K562 (cell line): ENCODE measurements around the gene FAM168B. TPM values are rescaled to one million over a fixed set of nuclear protein-coding genes. Genes with fewer than 3 reads are reported as not detected.
A peak's percentile ranks its signal among the peaks of the same experiment; 100 is the strongest.

Source experiments
- ATAC-seq: fragments of 200-7000 bp; cut with Tn5 transposase; 3 replicates; pipeline ENCODE4 v1.9.1; 2020; ENCODE audit warnings: moderate library complexity
- Bru-seq: library from RNA; stranded (reverse); fragments of 400-500 nt; gene quantifications from one replicate; lab custom pipeline; 2021; lab: Mats Ljungman, UMichigan
- BruChase-seq, 2 experiments: library from RNA; stranded (reverse); fragments of 400-500 nt; gene quantifications; one replicate each; lab custom pipeline; 2021; lab: Mats Ljungman, UMichigan
- BruUV-seq: library from RNA; stranded (reverse); fragments of 400-500 nt; replicated peaks from 2 replicates; lab custom pipeline; 2021; lab: Mats Ljungman, UMichigan
- CTCF ChIA-PET: fragments of 300-600 bp; formaldehyde crosslinking; extraction: SDS; loops from one replicate; lab custom pipeline; 2021; ENCODE audit warnings: low intra/inter-chr PET ratio; lab: Yijun Ruan, JAX
- POLR2A ChIA-PET: fragments of 300-600, 350-650 bp; sonication (Branson Sonifier 250); formaldehyde crosslinking; extraction: SDS; loops from one replicate; lab custom pipeline; 2021; ENCODE audit warnings: antibody characterized with exemption, inconsistent platforms; lab: Yijun Ruan, JAX
- DNase-seq, 4 experiments: peaks; one replicate each; pipeline versions ENCODE4 v3.0.0 to v3.0.0-alpha.2; 2011 to 2018; ENCODE audit warnings: low spot score in 3 of 4, mixed read lengths in 3 of 4; ENCODE audit errors: extremely low read depth in 1 of 4
- FAIRE-seq: peaks from 2 replicates; lab custom pipeline; 2011; peaks lifted over from hg19 to GRCh38; lab: Jason Lieb, UNC
- H2AFZ ChIP-seq: 2 replicates; pipeline ENCODE4 v1.6.0; 2011; ENCODE audit warnings: low read depth, low read length, control low read depth, inconsistent platforms
- H3K27ac ChIP-seq: fragments of 200-600 bp; 3 replicates; pipeline ENCODE4 v1.8.0; 2011; ENCODE audit warnings: low read depth, mild to moderate bottlenecking, control low read depth, inconsistent platforms, low read length, moderate library complexity, mixed read lengths; ENCODE audit errors: extremely low read depth
- H3K27me3 ChIP-seq, 2 experiments: fragments of 300-600 bp in 1 of 2; 2 replicates in 1 of 2; 3 replicates in 1 of 2; pipeline versions ENCODE4 v1.6.0 to v1.8.0; 2011; ENCODE audit warnings: inconsistent platforms in 2 of 2, low read length in 2 of 2, mild to moderate bottlenecking in 1 of 2, mixed read lengths in 1 of 2, moderate library complexity in 1 of 2; ENCODE audit not compliant: control insufficient read depth in 2 of 2, insufficient read depth in 2 of 2
- H3K36me3 ChIP-seq: fragments of 300-600 bp; 3 replicates; pipeline ENCODE4 v1.8.0; 2011; ENCODE audit warnings: mild to moderate bottlenecking, low read length, inconsistent platforms; ENCODE audit not compliant: control insufficient read depth, insufficient read depth
- H3K4me1 ChIP-seq, 2 experiments: fragments of 200-600 bp in 1 of 2; replicated peaks in 1 of 2; 2 replicates in 1 of 2; 3 replicates in 1 of 2; pipeline versions ENCODE4 v1.5.1 to v1.8.0; 2011; ENCODE audit warnings: inconsistent platforms in 2 of 2, low read length in 2 of 2, mild to moderate bottlenecking in 1 of 2, mixed read lengths in 1 of 2, moderate library complexity in 1 of 2; ENCODE audit not compliant: control insufficient read depth in 2 of 2, insufficient read depth in 2 of 2
- H3K4me2 ChIP-seq: 2 replicates; pipeline ENCODE4 v1.6.1; 2011; ENCODE audit warnings: low read length, control low read depth, inconsistent platforms, mixed read lengths; ENCODE audit not compliant: insufficient read depth
- H3K4me3 ChIP-seq: fragments of 200-600 bp; sonication (generic), shearing (Covaris generic); 2 replicates; pipeline ENCODE4 v1.5.1; 2016; ENCODE audit warnings: control low read depth, inconsistent platforms
- H3K79me2 ChIP-seq: fragments of 200-600 bp; 3 replicates; pipeline ENCODE4 v1.8.0; 2011; ENCODE audit warnings: low read length, inconsistent platforms; ENCODE audit not compliant: control insufficient read depth, insufficient read depth
- H3K9ac ChIP-seq, 2 experiments: 2 replicates each; pipeline versions ENCODE4 v1.6.0 to v1.6.1; 2011; ENCODE audit warnings: low read depth in 2 of 2, low read length in 2 of 2, control low read depth in 1 of 2, inconsistent platforms in 1 of 2, mild to moderate bottlenecking in 1 of 2, mixed read lengths in 1 of 2; ENCODE audit not compliant: insufficient read depth in 1 of 2
- H3K9me1 ChIP-seq: one replicate; pipeline ENCODE4 v1.6.0; 2011; ENCODE audit warnings: inconsistent platforms, mild to moderate bottlenecking, low read length, moderate library complexity; ENCODE audit not compliant: control insufficient read depth, insufficient read depth
- H3K9me3 ChIP-seq: replicated peaks from 2 replicates; pipeline ENCODE4 v1.5.1; 2011; ENCODE audit warnings: low read depth, low read length, inconsistent platforms; ENCODE audit not compliant: control insufficient read depth, insufficient read depth
- H4K20me1 ChIP-seq: replicated peaks from 2 replicates; pipeline ENCODE4 v1.6.1; 2011; ENCODE audit warnings: low read length, inconsistent platforms, mixed read lengths; ENCODE audit not compliant: control insufficient read depth, insufficient read depth
- HNRNPH1 ChIP-seq: fragments of 200-400 bp; formaldehyde crosslinking; optimal IDR thresholded peaks from 2 replicates; pipeline ENCODE3; 2017; ENCODE audit warnings: low read depth, mild to moderate bottlenecking, low read length, moderate library complexity
- PHB2 ChIP-seq: fragments of 450-650 bp; IDR thresholded peaks from 2 replicates; pipeline ENCODE4 v1.6.1; 2017; ENCODE audit warnings: low read depth
- RAD21 ChIP-seq, 2 experiments: fragments of 250-450 bp in 1 of 2; fragments of 450-650 bp in 1 of 2; sonication (Bioruptor Pico) in 1 of 2; formaldehyde crosslinking in 1 of 2; IDR thresholded peaks in 1 of 2; conservative IDR thresholded peaks in 1 of 2; 2 replicates each; pipeline versions ENCODE4 v1.4.0 to v1.8.0; 2020 to 2022; ENCODE audit warnings: mild to moderate bottlenecking in 2 of 2, moderate library complexity in 1 of 2
- SP1 ChIP-seq: sonication (generic); formaldehyde crosslinking; IDR thresholded peaks from 2 replicates; pipeline ENCODE4 v1.8.1; 2022; ENCODE audit warnings: mild to moderate bottlenecking, missing genetic modification reagents
- SP2 ChIP-seq: IDR thresholded peaks from 2 replicates; pipeline ENCODE4 v1.6.1; 2011; ENCODE audit warnings: mild to moderate bottlenecking, low read depth, low read length, moderate library complexity; ENCODE audit not compliant: poor library complexity, severe bottlenecking; ENCODE audit errors: extremely low read depth
- SUPT5H ChIP-seq: fragments of 450-650 bp; IDR thresholded peaks from 2 replicates; pipeline ENCODE4 v1.6.1; 2016
- YY1 ChIP-seq, 3 experiments: IDR thresholded peaks; 2 replicates each; pipeline ENCODE4 v1.6.1; 2011; ENCODE audit warnings: low read length in 2 of 3, mild to moderate bottlenecking in 2 of 3, moderate library complexity in 2 of 3, borderline replicate concordance in 1 of 3, control low read depth in 1 of 3, low read depth in 1 of 3; ENCODE audit not compliant: insufficient read depth in 3 of 3, insufficient replicate concordance in 2 of 3, control insufficient read depth in 1 of 3, insufficient read length in 1 of 3; ENCODE audit errors: extremely low read depth in 1 of 3
- ZFP30 ChIP-seq: fragments of 250-450 bp; sonication (Bioruptor Pico); IDR thresholded peaks from 2 replicates; pipeline ENCODE4 v1.8.0; 2022; ENCODE audit warnings: moderate library complexity, mild to moderate bottlenecking, inconsistent platforms, borderline replicate concordance
- WGBS: fragments of 100-300 bp; shearing (Covaris generic); methylation state at CpG from one replicate; pipeline ENCODE4 v1.1.6; 2016; ENCODE audit warnings: low coverage, mixed read lengths; ENCODE audit not compliant: insufficient coverage; ENCODE audit errors: missing lambda C conversion rate; 5-methylcytosine and 5-hydroxymethylcytosine counted together
- in situ Hi-C: fragments of 300-500 bp; cut with MboI; formaldehyde crosslinking; loops from 4 replicates; pipeline ENCODE4 v1.15.0; 2018; ENCODE audit warnings: inconsistent platforms, mixed read lengths
- intact Hi-C: fragments of 100-400 bp; cut with micrococcal nuclease; formaldehyde crosslinking; loops from 2 replicates; pipeline ENCODE4 v1.14.2; 2022
- long read RNA-seq, 3 experiments: library from polyadenylated mRNA in 2 of 3; library from RNA in 1 of 3; unstranded in 2 of 3; stranded (forward) in 1 of 3; transcript quantifications; one replicate each; pipeline ENCODE4 v2.0.0, GENCODE V29; 2019 to 2022
- polyA minus RNA-seq, 3 experiments: library from RNA; depleted of rRNA, polyadenylated mRNA; stranded (reverse); fragments of >200 nt; gene quantifications; 2 replicates each; pipeline ENCODE4 v1.2.3, GENCODE V29; 2011
- polyA plus RNA-seq, 8 experiments: library from polyadenylated mRNA; depleted of rRNA in 4 of 8; stranded (reverse) in 5 of 8; unstranded in 3 of 8; fragments of >200 nt; fragmentation: Nextera tagmentation in 2 of 8; fragmentation: Illumina TruSeq in 1 of 8; extraction: Ambion mirVana in 2 of 8; extraction: Trizol in 1 of 8; gene quantifications; 2 replicates each; pipeline versions ENCODE4 v1.2.1 to v1.2.3, GENCODE V29; 2011 to 2014; ENCODE audit warnings: inconsistent platforms in 1 of 8, missing spikeins in 1 of 8
- total RNA-seq, 7 experiments: library from RNA; depleted of rRNA in 6 of 7; stranded (reverse); fragments of >200 nt in 6 of 7; fragmentation: Illumina TruSeq in 2 of 7; extraction: Trizol in 2 of 7; gene quantifications; 2 replicates each; pipeline versions ENCODE4 v1.2.1 to v1.2.3, GENCODE V29; 2011 to 2021; ENCODE audit warnings: low replicate concordance in 1 of 7
- TF ChIP-seq, protein P1 (sequence below): fragments of 450-650 bp; conservative IDR thresholded peaks from 2 replicates; pipeline ENCODE4 v1.6.1; 2016; ENCODE audit warnings: missing genetic modification characterization, low read depth, mild to moderate bottlenecking, control low read depth, missing compliant biosample characterization
- TF ChIP-seq, protein P2 (sequence below): fragments of 450-650 bp; formaldehyde crosslinking; IDR thresholded peaks from 2 replicates; pipeline ENCODE4 v1.4.0; 2020; ENCODE audit warnings: mild to moderate bottlenecking, moderate library complexity

Gene FAM168B, protein sequence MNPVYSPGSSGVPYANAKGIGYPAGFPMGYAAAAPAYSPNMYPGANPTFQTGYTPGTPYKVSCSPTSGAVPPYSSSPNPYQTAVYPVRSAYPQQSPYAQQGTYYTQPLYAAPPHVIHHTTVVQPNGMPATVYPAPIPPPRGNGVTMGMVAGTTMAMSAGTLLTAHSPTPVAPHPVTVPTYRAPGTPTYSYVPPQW
- 23.5 and 25.5 TPM in 2 replicates for total RNA-seq (2011; cell fraction: chromatin; rRNA removed; ENCODE audit: low replicate concordance)
- total RNA-seq (2011; cell fraction: nucleolus; rRNA removed), result 19.7 and 21.8 TPM in 2 replicates
- total RNA-seq (2011; cell fraction: nucleoplasm; rRNA removed), result 26.0 and 35.7 TPM in 2 replicates
- total RNA-seq (2014; rRNA removed), result 46.1 and 60.8 TPM in 2 replicates
- 32.1 and 33.9 TPM in 2 replicates for total RNA-seq (2014; rRNA removed; fragmentation: Illumina TruSeq; extraction: Trizol)
- 39.0 and 40.1 TPM in 2 replicates for total RNA-seq (2015; rRNA removed; fragmentation: Illumina TruSeq; extraction: Trizol)
- total RNA-seq (2021), result 67.4 and 76.0 TPM in 2 replicates
- polyA plus RNA-seq (2011; rRNA removed), result 51.6 and 56.9 TPM in 2 replicates
- 89.9 and 202 TPM in 2 replicates for polyA plus RNA-seq (2011; cell fraction: cytosol; rRNA removed)
- polyA plus RNA-seq (2011; cell fraction: nucleus; rRNA removed), result 47.2 and 74.0 TPM in 2 replicates
- polyA plus RNA-seq (2012), result 53.3 and 56.9 TPM in 2 replicates
- polyA plus RNA-seq (2014; fragmentation: Illumina TruSeq; extraction: Trizol), result 47.8 and 56.3 TPM in 2 replicates
- polyA plus RNA-seq (2014; fragmentation: Nextera tagmentation; extraction: Ambion mirVana), result 1 to 10 TPM; 3.3 to 5.4 TPM
- 59.4 and 64.2 TPM in 2 replicates for polyA plus RNA-seq (2014; rRNA removed)
- polyA minus RNA-seq (2011; rRNA and poly(A)+ RNA removed), result 25.2 and 36.1 TPM in 2 replicates
- 38.3 and 40.4 TPM in 2 replicates for polyA minus RNA-seq (2011; cell fraction: cytosol; rRNA and poly(A)+ RNA removed)
- 12.5 and 15.2 TPM in 2 replicates for polyA minus RNA-seq (2011; cell fraction: nucleus; rRNA and poly(A)+ RNA removed)
- Bru-seq, nascent RNA, result percentile 90 among the genes with signal in this experiment
- percentile 95 among the genes with signal in this experiment for BruChase-seq, experiment 1, labeled RNA remaining after a 2-hour chase
- percentile 95 among the genes with signal in this experiment for BruChase-seq, experiment 2, labeled RNA remaining after a 6-hour chase
- long read RNA-seq, experiment 1, full-length matches to known transcripts, result 31 of 256 reads
- long read RNA-seq, experiment 1, partial matches to known transcripts, result 49 of 256 reads
- long read RNA-seq, experiment 1, other reads (novel, unspliced or antisense), result 176 of 256 reads
- long read RNA-seq, experiment 2, transcript FAM168B-201 (7 exons, 944 nt), result major isoform, 6 of 55 reads
- long read RNA-seq, experiment 2, partial matches to known transcripts, result 0 of 55 reads
- long read RNA-seq, experiment 2, other reads (novel, unspliced or antisense), result 49 of 55 reads
- long read RNA-seq, experiment 3, partial matches to known transcripts, result 0 of 9 reads
- long read RNA-seq, experiment 3, other reads (novel, unspliced or antisense), result 9 of 9 reads

DNA sequence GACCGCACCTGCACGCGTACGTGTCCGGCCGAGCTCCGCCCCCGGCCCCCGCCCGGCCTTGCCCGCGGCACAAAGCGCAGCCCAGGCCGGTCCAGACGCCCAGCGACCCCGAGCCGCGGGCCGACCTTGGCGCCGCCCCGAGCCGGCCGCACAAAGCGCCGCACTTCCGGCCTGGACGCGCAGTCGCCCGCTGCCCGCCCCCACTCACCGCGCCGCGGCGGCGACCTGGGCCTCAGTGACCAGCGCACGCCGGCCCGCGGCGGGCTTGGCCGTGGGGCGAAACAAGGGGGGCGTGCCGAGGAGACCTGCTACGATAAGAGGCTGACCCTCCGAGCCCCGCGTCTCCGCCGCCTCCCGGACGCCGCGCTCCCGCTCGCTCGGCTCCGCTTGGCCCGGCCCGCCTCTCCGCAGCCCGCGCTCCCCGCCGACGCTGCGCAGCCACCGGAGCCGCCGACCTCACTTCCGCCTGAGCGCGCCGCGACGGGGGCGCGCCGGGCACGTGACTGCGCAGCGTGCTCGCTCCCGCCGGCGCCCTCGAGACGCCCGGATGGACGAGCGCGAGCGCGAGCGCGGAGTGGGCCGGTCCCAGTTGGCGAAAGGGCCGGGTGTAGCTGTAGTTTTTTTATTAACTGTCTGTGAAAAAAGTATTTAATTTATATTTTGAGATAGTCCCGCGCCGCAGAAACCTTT lies at the start of gene FAM168B:
Gene FAM168B, minus strand, starts transcription at position 455 of the 690 bp plus-strand sequence. CDS start 10,814 bp downstream, outside the sequence.
- H3K4me2 ChIP-seq, result peak within 1 kb of the TSS; percentile 93
- H3K36me3 ChIP-seq, result peaks cover 28% of the 10 kb centered on the region
- ATAC-seq (peak; percentile 95), DNase-seq (peak; percentile 88 to 94 (median 90)), FAIRE-seq (peak; percentile 87)
- H3K4me1 ChIP-seq, result peaks cover 6 to 10% of the 10 kb centered on the region in 2 experiments; a peak in 3 of 5 replicates
- H3K79me2 ChIP-seq, result peaks cover 50% of the 10 kb centered on the region
- BruUV-seq, result no TSS peak
- in situ Hi-C loops, result no loop called here
- peak within 1 kb of the TSS; percentile 92 to 99 for H3K9ac ChIP-seq
- POLR2A ChIA-PET, result interaction anchor here (0.6 to 4.2 kb wide), 11 partner anchors 9 to 39 kb away, joined by 3 to 35 read pairs (median 5); partner anchors contain the start of gene PLEKHB2
- H3K27me3 ChIP-seq, result no peaks in the 10 kb centered on the region
- CTCF ChIA-PET, result no interaction called here
- peak within 1 kb of the TSS; percentile 99 for H3K27ac ChIP-seq
- intact Hi-C loops, result no loop called here
- H3K9me1 ChIP-seq, result no peaks in the 10 kb centered on the region
- peak within 1 kb of the TSS; percentile 96 for H2AFZ ChIP-seq
- H4K20me1 ChIP-seq, result 0 out of 2 replicates have a peak, but pooled peaks cover 3% of the 10 kb centered on the region
- under 1% methylated on average over 81 of the region's 107 CpGs for WGBS
- H3K4me3 ChIP-seq, result peak within 1 kb of the TSS; percentile 94
- H3K9me3 ChIP-seq, result peaks cover 2% of the 10 kb centered on the region; the same call in 1 of the 2 replicates
- no peak for TF ChIP-seq SP2
- TF ChIP-seq SUPT5H, result peak; percentile 86
- TF ChIP-seq ZFP30 (CRISPR knock-in tag), result no peak
- no peak for TF ChIP-seq PHB2
- no peak for TF ChIP-seq SP1 (CRISPR knock-in tag)
- TF ChIP-seq, protein P1, sequence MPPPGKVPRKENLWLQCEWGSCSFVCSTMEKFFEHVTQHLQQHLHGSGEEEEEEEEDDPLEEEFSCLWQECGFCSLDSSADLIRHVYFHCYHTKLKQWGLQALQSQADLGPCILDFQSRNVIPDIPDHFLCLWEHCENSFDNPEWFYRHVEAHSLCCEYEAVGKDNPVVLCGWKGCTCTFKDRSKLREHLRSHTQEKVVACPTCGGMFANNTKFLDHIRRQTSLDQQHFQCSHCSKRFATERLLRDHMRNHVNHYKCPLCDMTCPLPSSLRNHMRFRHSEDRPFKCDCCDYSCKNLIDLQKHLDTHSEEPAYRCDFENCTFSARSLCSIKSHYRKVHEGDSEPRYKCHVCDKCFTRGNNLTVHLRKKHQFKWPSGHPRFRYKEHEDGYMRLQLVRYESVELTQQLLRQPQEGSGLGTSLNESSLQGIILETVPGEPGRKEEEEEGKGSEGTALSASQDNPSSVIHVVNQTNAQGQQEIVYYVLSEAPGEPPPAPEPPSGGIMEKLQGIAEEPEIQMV, result no peak
- TF ChIP-seq HNRNPH1, result no peak
- TF ChIP-seq, protein P2, sequence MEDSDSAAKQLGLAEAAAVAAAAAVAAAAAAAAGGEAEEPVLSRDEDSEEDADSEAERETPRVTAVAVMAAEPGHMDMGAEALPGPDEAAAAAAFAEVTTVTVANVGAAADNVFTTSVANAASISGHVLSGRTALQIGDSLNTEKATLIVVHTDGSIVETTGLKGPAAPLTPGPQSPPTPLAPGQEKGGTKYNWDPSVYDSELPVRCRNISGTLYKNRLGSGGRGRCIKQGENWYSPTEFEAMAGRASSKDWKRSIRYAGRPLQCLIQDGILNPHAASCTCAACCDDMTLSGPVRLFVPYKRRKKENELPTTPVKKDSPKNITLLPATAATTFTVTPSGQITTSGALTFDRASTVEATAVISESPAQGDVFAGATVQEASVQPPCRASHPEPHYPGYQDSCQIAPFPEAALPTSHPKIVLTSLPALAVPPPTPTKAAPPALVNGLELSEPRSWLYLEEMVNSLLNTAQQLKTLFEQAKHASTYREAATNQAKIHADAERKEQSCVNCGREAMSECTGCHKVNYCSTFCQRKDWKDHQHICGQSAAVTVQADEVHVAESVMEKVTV (CRISPR knock-in tag), result no peak
- no peak for TF ChIP-seq RAD21 (CRISPR knock-in tag; conservative IDR thresholded peaks at IDR 0.05 in 1 of 2, IDR thresholded peaks at IDR 0.05 in 1 of 2)
- TF ChIP-seq YY1 (IDR thresholded peaks at IDR 0.05; ENCODE audit: borderline replicate concordance in 1 of 3, control insufficient read depth in 1 of 3, extremely low read depth in 1 of 3, insufficient read depth in 3 of 3, insufficient read length in 1 of 3, insufficient replicate concordance in 2 of 3, low read depth in 1 of 3, low read length in 2 of 3), result peak in 2 of 3 experiments; percentile 4 to 41
